Esophagus (tissue), 2 donors: ENCODE measurements around the gene SF3B6. TPM values are rescaled to one million over a fixed set of nuclear protein-coding genes. Genes with fewer than 3 reads are reported as not detected.
A peak's percentile ranks its signal among the peaks of the same experiment; 100 is the strongest.
"Not testable (repeated sequence)": the region's sequence is repeated elsewhere in the genome, so short reads cannot be mapped to it uniquely, and the experiment has no call there.

Experiments
- H3K27ac ChIP-seq, 2 donors: one replicate each; pipeline ENCODE4 v1.5.1; 2013; ENCODE audit warnings: low read depth in 2 of 2, mild to moderate bottlenecking in 2 of 2, inconsistent platforms in 1 of 2, low read length in 1 of 2, moderate library complexity in 1 of 2
- H3K27me3 ChIP-seq, 2 donors: one replicate each; pipeline ENCODE4 v1.6.1; 2013; ENCODE audit warnings: low read length in 2 of 2, control low read depth in 1 of 2, mild to moderate bottlenecking in 1 of 2; ENCODE audit not compliant: insufficient read depth in 2 of 2, control insufficient read depth in 1 of 2
- H3K36me3 ChIP-seq, 2 donors: one replicate each; pipeline ENCODE4 v1.6.1; 2013; ENCODE audit warnings: low read length in 1 of 2; ENCODE audit not compliant: control insufficient read depth in 2 of 2, insufficient read depth in 2 of 2
- H3K4me1 ChIP-seq, 2 donors: one replicate each; pipeline ENCODE4 v1.6.1; 2013; ENCODE audit warnings: low read length in 1 of 2; ENCODE audit not compliant: control insufficient read depth in 2 of 2, insufficient read depth in 2 of 2
- H3K4me3 ChIP-seq, 2 donors: one replicate each; pipeline ENCODE4 v1.5.1; 2013; ENCODE audit warnings: low read length in 2 of 2, mild to moderate bottlenecking in 2 of 2, low read depth in 1 of 2, moderate library complexity in 1 of 2
- H3K9me3 ChIP-seq, 2 donors: one replicate each; pipeline ENCODE4 v1.6.1; 2013; ENCODE audit warnings: mild to moderate bottlenecking in 2 of 2, low read depth in 1 of 2, low read length in 1 of 2, moderate library complexity in 1 of 2; ENCODE audit not compliant: control insufficient read depth in 2 of 2, insufficient read depth in 1 of 2
- WGBS, 2 donors: extraction: QIAGEN DNeasy Blood & Tissue Kit; methylation state at CpG; one replicate each; pipeline ENCODE4 v1.1.7; 2013; 5-methylcytosine and 5-hydroxymethylcytosine counted together
- polyA plus RNA-seq, 2 donors: library from polyadenylated mRNA; stranded (reverse); fragments of 200-250 nt; gene quantifications; one replicate each; pipeline ENCODE4 v1.2.3, GENCODE V29; 2013
- donor health status: healthy with polysubstance abuse.
- donor health status: Bipolar disorder and iron deficiency.

Gene SF3B6
- polyA plus RNA-seq, 2 donors: 92.1 to 139 TPM

DNA sequence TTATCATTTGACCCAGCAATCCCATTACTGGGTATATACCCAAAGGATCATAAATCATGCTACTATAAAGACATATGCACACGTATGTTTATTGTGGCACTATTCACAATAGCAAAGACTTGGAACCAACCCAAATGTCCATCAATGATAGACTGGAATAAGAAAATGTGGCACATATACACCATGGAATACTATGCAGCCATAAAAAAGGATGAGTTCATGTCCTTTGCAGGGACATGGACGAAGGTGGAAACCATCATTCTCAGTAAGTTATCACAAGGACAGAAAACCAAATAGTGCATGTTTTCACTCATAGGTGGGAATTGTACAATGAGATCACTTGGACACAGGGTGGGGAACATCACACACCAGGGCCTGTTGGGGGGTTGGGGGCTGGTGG is 24.6 kb upstream of the SF3B6 start:
- not testable (repeated sequence) for H3K27ac ChIP-seq, H3K27me3 ChIP-seq, H3K4me3 ChIP-seq, H3K9me3 ChIP-seq, H3K36me3 ChIP-seq, H3K4me1 ChIP-seq
- 83 to 97% methylated on average over 2 of the region's 2 CpGs for WGBS, 2 donors

DNA sequence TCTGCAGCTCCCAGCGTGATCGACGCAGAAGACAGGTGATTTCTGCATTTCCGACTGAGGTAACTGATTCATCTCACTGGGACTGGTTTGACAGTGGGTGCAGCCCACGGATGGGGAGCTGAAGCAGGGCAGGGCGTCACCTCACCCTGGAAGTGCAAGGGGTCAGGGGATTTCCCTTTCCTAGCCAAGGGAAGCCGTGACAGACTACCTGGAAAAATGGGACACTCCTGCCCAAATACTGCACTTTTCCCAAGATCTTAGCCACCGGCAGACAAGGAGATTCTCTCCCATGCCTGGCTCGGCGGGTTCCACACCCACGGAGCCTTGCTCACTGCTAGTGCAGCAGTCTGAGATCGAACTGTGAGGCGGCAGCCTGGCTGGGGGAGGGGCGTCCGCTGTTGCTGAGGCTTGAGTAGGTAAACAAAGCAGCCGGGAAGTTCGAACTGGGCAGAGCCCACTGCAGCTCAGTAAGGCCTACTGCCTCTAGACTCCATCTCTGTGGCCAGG is 19.1 kb upstream of the SF3B6 start:
- not testable (repeated sequence) for H3K4me1 ChIP-seq, H3K4me3 ChIP-seq, H3K27me3 ChIP-seq, H3K36me3 ChIP-seq, H3K27ac ChIP-seq, H3K9me3 ChIP-seq
- 70 to 84% methylated on average over 17 of the region's 17 CpGs for WGBS, 2 donors

DNA sequence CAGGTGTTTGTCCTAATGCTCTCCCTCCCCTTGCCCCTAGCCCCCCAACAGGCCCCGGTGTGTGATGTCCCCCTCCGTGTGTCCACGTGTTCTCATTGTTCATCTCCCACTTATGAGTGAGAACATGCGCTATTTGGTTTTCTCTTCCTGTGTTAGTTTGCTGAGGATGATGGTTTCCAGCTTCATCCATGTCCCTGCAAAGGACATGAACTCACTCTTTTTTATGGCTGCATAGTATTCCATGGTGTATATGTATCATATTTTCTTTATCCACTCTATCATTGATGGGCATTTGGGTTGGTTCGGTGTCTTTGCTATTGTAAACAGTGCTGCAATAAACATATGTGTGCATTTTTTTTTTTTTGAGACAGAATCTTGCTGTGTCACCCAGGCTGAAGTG is 17.1 kb upstream of the SF3B6 start:
- WGBS, 2 donors: 99 to 100% methylated on average over 5 of the region's 5 CpGs

DNA sequence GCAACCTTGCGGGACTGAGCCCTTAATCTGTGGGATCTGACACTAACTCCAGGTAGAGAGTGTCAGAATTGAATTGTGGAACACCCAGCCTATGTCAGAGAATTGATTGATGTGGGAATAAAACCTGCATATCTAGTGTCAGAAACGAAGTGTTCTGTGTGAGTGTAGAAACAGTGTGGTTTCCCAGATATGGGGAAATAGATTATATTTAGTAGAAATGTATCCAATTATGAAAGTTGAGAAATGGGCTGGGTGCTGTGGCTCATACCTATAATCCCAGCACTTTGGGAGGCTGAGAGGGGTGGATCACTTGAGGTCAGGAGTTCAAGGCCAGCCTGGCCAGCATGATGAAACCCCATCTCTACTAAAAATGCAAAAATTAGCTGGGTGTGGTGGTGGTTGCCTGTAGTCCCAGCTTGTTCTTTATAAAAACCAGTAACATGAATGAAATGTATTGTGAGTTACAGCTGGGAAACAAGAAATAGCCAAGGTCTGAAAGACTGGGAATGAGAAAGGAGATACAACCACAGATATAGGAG is 12.8 kb upstream of the SF3B6 start:
- no peaks in the 10 kb centered on the region for H3K36me3 ChIP-seq
- H3K27me3 ChIP-seq: no peaks in the 10 kb centered on the region
- WGBS, 2 donors: 51 to 80% methylated on average over 2 of the region's 2 CpGs
- no peaks in the 10 kb centered on the region for H3K4me1 ChIP-seq
- H3K4me3 ChIP-seq: no peak overlapping the region
- peak overlapping the region in 1 of 2 donors; percentile 44 for H3K27ac ChIP-seq
- H3K9me3 ChIP-seq: no peaks in the 10 kb centered on the region

More for the DNA sequence above, 17.1 kb upstream of the SF3B6 start:
- H3K4me3 ChIP-seq, H3K27me3 ChIP-seq, H3K9me3 ChIP-seq, H3K27ac ChIP-seq, H3K36me3 ChIP-seq, H3K4me1 ChIP-seq: not testable (repeated sequence)

DNA sequence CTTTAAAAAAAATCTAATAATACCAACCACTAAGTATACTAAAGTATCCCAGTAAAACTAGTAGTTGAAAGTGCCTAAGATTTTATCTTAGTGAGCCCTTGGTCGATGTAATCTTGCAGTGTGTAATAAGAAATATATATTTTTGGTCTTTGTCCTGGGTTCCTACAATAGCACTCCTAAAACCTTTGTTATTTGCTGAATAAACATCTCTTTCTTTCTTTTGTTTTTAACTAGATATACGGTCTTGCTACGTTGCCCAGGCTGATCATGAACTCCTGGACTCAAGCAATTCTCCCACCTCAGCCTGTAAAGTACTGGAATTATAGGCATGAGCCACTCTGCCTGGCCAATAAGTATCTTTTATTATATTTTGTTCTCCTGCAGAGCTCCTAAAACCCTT is 10.9 kb upstream of the SF3B6 start:
- no peaks in the 10 kb centered on the region for H3K27me3 ChIP-seq
- H3K27ac ChIP-seq: no peak overlapping the region
- peaks cover 0 to 6% of the 10 kb centered on the region in 2 donors for H3K36me3 ChIP-seq
- no peak overlapping the region for H3K4me3 ChIP-seq
- 79 to 82% methylated on average over 3 of the region's 3 CpGs for WGBS, 2 donors
- H3K4me1 ChIP-seq: peaks cover 0 to 3% of the 10 kb centered on the region in 2 donors
- H3K9me3 ChIP-seq: no peaks in the 10 kb centered on the region

DNA sequence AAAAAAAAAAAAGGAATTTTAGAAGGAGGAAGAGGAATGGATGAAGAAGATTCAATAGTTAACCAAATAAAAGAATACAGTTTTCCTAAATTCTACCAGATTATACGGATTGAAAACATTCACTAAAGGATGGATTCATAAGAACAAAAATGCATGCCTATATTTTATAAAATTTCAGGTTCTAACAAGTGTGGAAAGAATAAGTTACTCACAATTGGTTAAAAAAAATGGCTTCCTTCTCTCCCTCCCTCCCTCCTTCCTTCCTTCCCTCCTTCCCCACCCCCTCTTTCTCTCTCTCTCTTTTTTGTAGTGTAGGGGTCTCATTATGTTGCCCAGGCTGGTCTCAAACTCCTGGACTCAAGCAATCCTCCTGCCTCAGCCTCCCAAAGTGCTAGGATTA is 10.1 kb upstream of the SF3B6 start:
- H3K4me3 ChIP-seq: no peak overlapping the region
- no peak overlapping the region for H3K27ac ChIP-seq
- WGBS, 2 donors: 82 to 88% methylated on average over 1 of the region's 1 CpG
- H3K36me3 ChIP-seq: peaks cover 0 to 9% of the 10 kb centered on the region in 2 donors
- H3K4me1 ChIP-seq: peaks cover 0 to 3% of the 10 kb centered on the region in 2 donors
- H3K9me3 ChIP-seq: no peaks in the 10 kb centered on the region
- no peaks in the 10 kb centered on the region for H3K27me3 ChIP-seq

DNA sequence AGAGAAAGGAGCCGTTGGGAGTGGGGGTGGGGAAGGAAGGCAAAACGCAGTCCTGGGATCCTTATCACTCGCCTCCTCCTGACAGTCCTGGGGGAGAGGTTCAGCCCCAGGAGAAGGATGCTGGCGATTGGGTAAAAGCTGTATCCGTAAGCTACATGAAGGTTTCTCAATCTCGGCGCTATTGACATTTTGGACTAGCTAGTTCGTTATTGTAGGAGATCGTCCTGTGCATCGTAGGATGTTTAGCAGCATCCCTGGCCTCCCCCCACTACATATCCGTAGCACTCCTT is 9.0 kb upstream of the SF3B6 start:
- H3K9me3 ChIP-seq: no peaks in the 10 kb centered on the region
- peaks cover 0 to 9% of the 10 kb centered on the region in 2 donors for H3K36me3 ChIP-seq
- peak overlapping the region; percentile 63 to 67 for H3K4me3 ChIP-seq
- 30% methylated on average over 11 of the region's 11 CpGs for WGBS, 2 donors
- peaks cover 0 to 3% of the 10 kb centered on the region in 2 donors for H3K4me1 ChIP-seq
- H3K27me3 ChIP-seq: no peaks in the 10 kb centered on the region
- H3K27ac ChIP-seq: peak overlapping the region; percentile 93 to 96

DNA sequence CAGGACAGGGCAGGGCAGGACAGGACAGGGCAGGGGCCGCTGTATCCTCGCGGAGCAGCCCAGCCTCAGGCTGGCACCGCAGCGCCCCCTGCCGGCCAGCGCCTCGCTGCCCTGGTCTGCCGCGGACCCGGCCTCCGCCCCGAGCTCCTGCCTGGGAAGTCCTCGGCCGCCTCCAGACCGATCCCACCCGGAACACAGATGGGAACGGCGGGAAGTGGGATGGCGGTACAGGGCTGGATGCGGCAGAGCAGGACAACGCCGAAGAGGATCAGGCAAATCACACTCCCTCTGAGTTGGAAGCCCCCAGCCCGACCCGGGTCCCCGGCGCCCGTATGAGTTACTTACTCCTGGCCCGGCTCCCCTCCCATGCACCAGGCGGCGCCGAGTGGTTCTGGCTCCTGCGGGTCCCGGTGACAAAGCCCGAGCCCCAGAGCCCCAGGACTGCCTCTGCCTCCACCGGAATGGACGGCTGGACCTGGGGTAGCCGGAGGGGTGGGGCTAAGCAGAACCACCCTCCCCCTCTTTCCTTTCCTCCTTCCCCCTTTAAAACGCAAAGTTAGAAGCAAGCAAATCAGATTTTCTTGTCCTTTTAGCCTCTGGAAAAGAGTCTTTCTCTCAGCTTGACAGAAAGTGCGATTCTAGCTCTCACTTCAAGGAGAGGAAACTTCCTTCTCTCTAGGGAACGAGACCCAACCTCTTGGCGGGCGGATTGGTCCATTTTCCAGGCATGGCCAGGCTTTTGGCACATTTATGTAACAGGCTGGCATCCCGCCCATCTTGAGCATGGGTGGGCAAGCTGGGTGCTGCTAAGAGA is 8.5 kb upstream of the SF3B6 start, which contains the start of gene TP53I3:
TSS of gene TP53I3 (minus strand) at position 449 of the 814 bp plus-strand sequence. CDS start 508 bp downstream, outside the sequence.
- Histone ChIP-seq H3K4me1 (peaks cover 0 to 3% of the 10 kb centered on the region in 2 donors), H3K27ac (peak within 1 kb of the TSS; percentile 93 to 96), H3K9me3 (no peaks in the 10 kb centered on the region), H3K4me3 (peak within 1 kb of the TSS; percentile 63 to 67), H3K27me3 (no peaks in the 10 kb centered on the region), H3K36me3 (peaks cover 0 to 11% of the 10 kb centered on the region in 2 donors)
- WGBS, 2 donors: 1% methylated on average over 41 to 44 of the region's 44 CpGs

DNA sequence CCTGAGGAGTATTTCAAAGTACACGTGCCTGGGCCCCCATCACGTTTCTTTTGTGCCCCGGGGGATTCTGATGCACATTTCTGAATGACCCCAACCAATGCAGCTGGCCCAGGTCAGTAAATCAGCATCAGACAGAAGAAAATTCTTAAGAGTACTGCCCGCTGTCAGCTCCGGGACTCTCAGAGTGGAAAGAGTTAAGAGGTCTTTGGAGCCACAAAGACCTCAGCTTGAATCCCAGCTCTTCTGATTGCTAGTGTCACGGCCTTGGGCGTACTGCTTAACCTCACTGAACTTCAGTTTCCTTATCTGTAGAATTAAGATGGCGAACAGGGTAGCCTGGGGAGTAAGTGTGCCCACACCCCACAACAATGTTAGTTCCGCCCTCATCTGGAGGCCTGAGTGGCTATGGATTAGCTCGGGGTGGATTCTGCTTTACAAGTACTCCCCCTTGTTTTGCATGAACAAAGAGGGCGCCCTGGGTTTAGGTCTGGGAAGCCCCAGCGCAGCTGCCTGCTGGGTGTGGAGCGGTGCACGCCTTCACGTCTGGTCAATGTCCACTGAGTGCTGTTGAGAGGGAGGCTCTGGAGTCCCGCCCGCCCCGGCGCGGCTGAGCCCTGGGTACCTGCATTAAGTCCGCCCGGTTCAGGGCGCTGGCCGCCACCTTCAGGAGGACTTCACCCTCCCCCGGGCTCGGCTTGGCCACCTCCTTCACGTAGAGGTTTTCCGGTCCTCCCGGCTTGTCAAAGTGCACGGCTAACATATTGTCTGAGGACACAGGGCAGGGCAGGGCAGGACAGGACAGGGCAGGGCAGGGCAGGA is 7.7 kb upstream of the SF3B6 start:
- H3K4me1 ChIP-seq: peaks cover 0 to 3% of the 10 kb centered on the region in 2 donors
- H3K27me3 ChIP-seq: no peaks in the 10 kb centered on the region
- H3K9me3 ChIP-seq: no peaks in the 10 kb centered on the region
- H3K4me3 ChIP-seq: peak overlapping the region; percentile 48 to 67
- WGBS, 2 donors: 8 to 10% methylated on average over 28 to 30 of the region's 30 CpGs
- H3K27ac ChIP-seq: peak overlapping the region; percentile 93 to 96
- H3K36me3 ChIP-seq: peaks cover 0 to 11% of the 10 kb centered on the region in 2 donors
